ENCODE measurements around the gene DNMBP.

DNMBP gene

GRCh38 chr10:100009793-100010676 is at the start of gene DNMBP:
TSS of gene DNMBP (minus strand) at chr10:100009947. CDS start at chr10:99972124, 37,823 bp downstream.
- peak within 1 kb of the TSS; percentile 90 for H3K4me3 ChIP-seq (ENCODE audit: low read depth, low read length)
- no peak for DNase-seq (ENCODE audit: low read depth)

GRCh38 chr10:100057948-100058347 is 48.2 kb upstream of the DNMBP start:
- H3K4me3 ChIP-seq (ENCODE audit: low read depth, low read length) = no peak overlapping the region
- no peak for DNase-seq (ENCODE audit: low read depth)

- no peak for DNase-seq (ENCODE audit: low read depth)
- no peak overlapping the region for H3K4me3 ChIP-seq (ENCODE audit: low read depth, low read length)
These were observed 44.1 kb upstream of the DNMBP start for GRCh38 chr10:100053686-100054460.

- H3K4me3 ChIP-seq (ENCODE audit: low read depth, low read length) = no peak overlapping the region
- DNase-seq (ENCODE audit: low read depth) = no peak
These were observed 36.3 kb upstream of the DNMBP start for GRCh38 chr10:100046021-100046486.

GRCh38 chr10:100045592-100045991 is 35.8 kb upstream of the DNMBP start:
- DNase-seq (ENCODE audit: low read depth) = no peak
- H3K4me3 ChIP-seq (ENCODE audit: low read depth, low read length) = no peak overlapping the region

GRCh38 chr10:100043796-100044195 is 34.0 kb upstream of the DNMBP start:
- H3K4me3 ChIP-seq (ENCODE audit: low read depth, low read length) = no peak overlapping the region
- no peak for DNase-seq (ENCODE audit: low read depth)

GRCh38 chr10:100043344-100043743 is 33.6 kb upstream of the DNMBP start:
- no peak overlapping the region for H3K4me3 ChIP-seq (ENCODE audit: low read depth, low read length)
- DNase-seq (ENCODE audit: low read depth) = no peak

- DNase-seq (ENCODE audit: low read depth) = no peak
- no peak overlapping the region for H3K4me3 ChIP-seq (ENCODE audit: low read depth, low read length)
These were observed 31.7 kb upstream of the DNMBP start for GRCh38 chr10:100041306-100042002.

- H3K4me3 ChIP-seq (ENCODE audit: low read depth, low read length) = no peak overlapping the region
- no peak for DNase-seq (ENCODE audit: low read depth)
These were observed 28.9 kb upstream of the DNMBP start for GRCh38 chr10:100038561-100039071.

GRCh38 chr10:100037758-100038315 is 28.1 kb upstream of the DNMBP start:
- DNase-seq (ENCODE audit: low read depth) = no peak
- no peak overlapping the region for H3K4me3 ChIP-seq (ENCODE audit: low read depth, low read length)

- no peak for DNase-seq (ENCODE audit: low read depth)
These were observed 27.1 kb upstream of the DNMBP start for GRCh38 chr10:100036850-100037249.

GRCh38 chr10:100033766-100034418 is 24.1 kb upstream of the DNMBP start:
- no peak for DNase-seq (ENCODE audit: low read depth)

More at GRCh38 chr10:100036850-100037249, 27.1 kb upstream of the DNMBP start:
- H3K4me3 ChIP-seq (ENCODE audit: low read depth, low read length) = no peak overlapping the region

GRCh38 chr10:100027416-100027815 is 17.7 kb upstream of the DNMBP start:
- DNase-seq (ENCODE audit: low read depth) = no peak
- H3K4me3 ChIP-seq (ENCODE audit: low read depth, low read length) = no peak overlapping the region

More at GRCh38 chr10:100033766-100034418, 24.1 kb upstream of the DNMBP start:
- no peak overlapping the region for H3K4me3 ChIP-seq (ENCODE audit: low read depth, low read length)

GRCh38 chr10:100025576-100025975 is 15.8 kb upstream of the DNMBP start:
- no peak for DNase-seq (ENCODE audit: low read depth)
- H3K4me3 ChIP-seq (ENCODE audit: low read depth, low read length) = no peak overlapping the region

GRCh38 chr10:100024748-100025147 is 15.0 kb upstream of the DNMBP start:
- no peak for DNase-seq (ENCODE audit: low read depth)
- H3K4me3 ChIP-seq (ENCODE audit: low read depth, low read length) = no peak overlapping the region

- no peak for DNase-seq (ENCODE audit: low read depth)
- no peak overlapping the region for H3K4me3 ChIP-seq (ENCODE audit: low read depth, low read length)
These were observed 12.7 kb upstream of the DNMBP start for GRCh38 chr10:100022403-100022802.

- no peak for DNase-seq (ENCODE audit: low read depth)
- H3K4me3 ChIP-seq (ENCODE audit: low read depth, low read length) = no peak overlapping the region
These were observed 11.6 kb upstream of the DNMBP start for GRCh38 chr10:100021322-100021721.

GRCh38 chr10:100020886-100021253 is 11.1 kb upstream of the DNMBP start:
- H3K4me3 ChIP-seq (ENCODE audit: low read depth, low read length) = no peak overlapping the region
- DNase-seq (ENCODE audit: low read depth) = no peak
